Ascending aorta (tissue), 2 donors: ENCODE measurements around the gene DDX1. TPM values are rescaled to one million over a fixed set of nuclear protein-coding genes. Genes with fewer than 3 reads are reported as not detected.

Experiments
- DNase-seq, 2 donors: peaks; one replicate each; pipeline ENCODE4 v3.0.0-alpha.2; 2019; ENCODE audit warnings: low spot score in 2 of 2
- H3K27ac ChIP-seq, 2 donors: fragments of 200-600 bp; sonication (generic); one replicate each; pipeline ENCODE4 v1.5.1; 2016 to 2017; ENCODE audit warnings: mild to moderate bottlenecking in 1 of 2
- H3K27me3 ChIP-seq: fragments of 200-600 bp; sonication (generic); one replicate; pipeline ENCODE4 v1.5.1; 2017
- H3K36me3 ChIP-seq, 2 donors: fragments of 200-600 bp; sonication (generic); one replicate each; pipeline ENCODE4 v1.5.1; 2016
- H3K4me1 ChIP-seq, 2 donors: fragments of 200-600 bp; sonication (generic); one replicate each; pipeline ENCODE4 v1.5.1; 2016 to 2017; ENCODE audit warnings: mild to moderate bottlenecking in 1 of 2
- H3K4me3 ChIP-seq, 2 donors: fragments of 200-600 bp; sonication (generic); one replicate each; pipeline ENCODE4 v1.5.1; 2016 to 2017; ENCODE audit warnings: mild to moderate bottlenecking in 1 of 2
- H3K9me3 ChIP-seq, 2 donors: fragments of 200-600 bp; sonication (generic); one replicate each; pipeline ENCODE4 v1.5.1; 2016
- CTCF ChIP-seq, 3 experiments: fragments of 200-600 bp in 2 of 3; fragments of 450-650 bp in 1 of 3; sonication (generic) in 2 of 3; IDR thresholded peaks; one replicate each; pipeline ENCODE4 v1.5.1; 2016 to 2019; ENCODE audit warnings: antibody characterized with exemption in 3 of 3, mild to moderate bottlenecking in 1 of 3, moderate library complexity in 1 of 3
- intact Hi-C: fragments of 100-400 bp; cut with DNase I; formaldehyde crosslinking; loops from one replicate; pipeline ENCODE4 v1.15.1; 2023
- total RNA-seq: library from RNA; depleted of rRNA; stranded (reverse); fragments of >200 nt; gene quantifications from one replicate; pipeline ENCODE4 v1.1.0, GENCODE V29; 2016

DDX1 gene
- total RNA-seq, 1 donor from 2014 or later, result 21.5 TPM

- intact Hi-C loops, result no loop called here
- no peak overlapping the region for H3K27ac ChIP-seq
- no peaks in the 10 kb centered on the region for H3K36me3 ChIP-seq
- no peaks in the 10 kb centered on the region for H3K4me1 ChIP-seq
- no peak overlapping the region for H3K4me3 ChIP-seq
- DNase-seq, result no peak
- no peaks in the 10 kb centered on the region for H3K9me3 ChIP-seq
- no peaks in the 10 kb centered on the region for H3K27me3 ChIP-seq
- TF ChIP-seq CTCF (IDR thresholded peaks at IDR 0.05), result no peak
These were observed 69.0 kb downstream of the DDX1 start for GRCh38 chr2:15660491-15661294.

GRCh38 chr2:15661295-15661569 is 69.6 kb downstream of the DDX1 start:
- Histone ChIP-seq H3K4me3 (no peak overlapping the region), H3K36me3 (no peaks in the 10 kb centered on the region), H3K27ac (no peak overlapping the region), H3K27me3 (no peaks in the 10 kb centered on the region), H3K9me3 (no peaks in the 10 kb centered on the region), H3K4me1 (no peaks in the 10 kb centered on the region)
- intact Hi-C loops, result no loop called here
- TF ChIP-seq CTCF (IDR thresholded peaks at IDR 0.05), result no peak
- DNase-seq, result no peak

GRCh38 chr2:15662026-15662425 is 70.4 kb downstream of the DDX1 start:
- H3K27ac ChIP-seq, result no peak overlapping the region
- H3K27me3 ChIP-seq, result no peaks in the 10 kb centered on the region
- no peak for DNase-seq
- no peak overlapping the region for H3K4me3 ChIP-seq
- intact Hi-C loops, result no loop called here
- H3K9me3 ChIP-seq, result no peaks in the 10 kb centered on the region
- TF ChIP-seq CTCF (IDR thresholded peaks at IDR 0.05), result no peak
- no peaks in the 10 kb centered on the region for H3K4me1 ChIP-seq
- no peaks in the 10 kb centered on the region for H3K36me3 ChIP-seq

- Histone ChIP-seq H3K4me3 (no peak overlapping the region), H3K27ac (no peak overlapping the region), H3K9me3 (no peaks in the 10 kb centered on the region), H3K27me3 (no peaks in the 10 kb centered on the region), H3K4me1 (no peaks in the 10 kb centered on the region), H3K36me3 (no peaks in the 10 kb centered on the region)
- intact Hi-C loops, result no loop called here
- DNase-seq, result no peak
- TF ChIP-seq CTCF (IDR thresholded peaks at IDR 0.05), result no peak
These were observed 70.9 kb downstream of the DDX1 start for GRCh38 chr2:15662579-15662978.

GRCh38 chr2:15663802-15664201 is 72.1 kb downstream of the DDX1 start:
- Histone ChIP-seq H3K27ac (no peak overlapping the region), H3K9me3 (no peaks in the 10 kb centered on the region), H3K36me3 (no peaks in the 10 kb centered on the region), H3K27me3 (no peaks in the 10 kb centered on the region), H3K4me3 (no peak overlapping the region), H3K4me1 (no peaks in the 10 kb centered on the region)
- TF ChIP-seq CTCF (IDR thresholded peaks at IDR 0.05), result no peak
- no peak for DNase-seq
- intact Hi-C loops, result no loop called here
